HCT116 (cell line): ENCODE data around the gene LDHAL6B.

ENCODE experiments used
- CEBPB ChIP-seq: IDR thresholded peaks from 2 replicates; pipeline ENCODE4 v1.6.1; 2012; ENCODE audit warnings: low read depth
- EZH2phosphoT487 ChIP-seq: fragments of 200-600 bp; IDR thresholded peaks from 2 replicates; pipeline ENCODE4 v1.6.1; 2018; ENCODE audit warnings: antibody characterized with exemption, borderline replicate concordance
- JUND ChIP-seq: IDR thresholded peaks from 2 replicates; pipeline ENCODE4 v1.6.1; 2012
- POLR2A ChIP-seq: IDR thresholded peaks from 2 replicates; pipeline ENCODE4 v1.7.0; 2011; ENCODE audit warnings: borderline replicate concordance; ENCODE audit not compliant: insufficient read depth, insufficient read length; ENCODE audit errors: extremely low read depth
- TCF7L2 ChIP-seq: IDR thresholded peaks from 2 replicates; pipeline ENCODE4 v1.7.0; 2011; ENCODE audit warnings: borderline replicate concordance, inconsistent platforms; ENCODE audit not compliant: insufficient read depth, insufficient read length; ENCODE audit errors: extremely low read depth
- ZFX ChIP-seq: fragments of 450-650 bp; IDR thresholded peaks from 2 replicates; pipeline ENCODE4 v1.6.1; 2017
- TF ChIP-seq, protein P1 (sequence below), 3 experiments: fragments of 200-600 bp in 1 of 3; sonication (generic) in 1 of 3; IDR thresholded peaks in 2 of 3; conservative IDR thresholded peaks in 1 of 3; 2 replicates each; pipeline ENCODE4 v1.5.1; 2012 to 2017; ENCODE audit warnings: low read depth in 2 of 3, low read length in 2 of 3, antibody characterized with exemption in 1 of 3, borderline replicate concordance in 1 of 3, control low read depth in 1 of 3, mild to moderate bottlenecking in 1 of 3, mixed read lengths in 1 of 3, mixed run types in 1 of 3, moderate library complexity in 1 of 3; ENCODE audit not compliant: insufficient read depth in 1 of 3
- TF ChIP-seq, protein P2 (sequence below): IDR thresholded peaks from 2 replicates; pipeline ENCODE4 v1.6.1; 2012; ENCODE audit warnings: low read depth
- TF ChIP-seq, protein P3 (sequence below): IDR thresholded peaks from 2 replicates; pipeline ENCODE4 v1.6.1; 2012

DNA sequence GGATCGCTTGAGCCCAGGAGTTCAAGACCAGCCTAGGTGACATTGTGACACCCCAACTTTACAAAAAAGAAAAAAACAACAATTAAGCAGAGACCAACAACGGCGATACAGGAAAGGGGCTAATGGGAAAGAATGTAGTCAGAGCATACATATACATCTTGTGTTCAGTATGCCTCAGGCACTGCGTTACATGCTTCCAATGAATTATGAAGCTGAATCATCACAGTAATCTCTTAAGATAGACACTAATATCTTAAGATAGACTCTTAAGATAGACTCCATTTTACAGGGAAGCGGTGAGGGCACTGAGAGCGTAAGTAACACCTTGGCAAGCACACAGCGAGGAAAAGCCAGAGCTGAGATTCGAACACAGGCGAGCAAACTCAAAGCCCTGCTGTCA, 6.1 kb upstream of the LDHAL6B start:
- no peak for TF ChIP-seq EZH2phosphoT487
- TF ChIP-seq, protein P1, sequence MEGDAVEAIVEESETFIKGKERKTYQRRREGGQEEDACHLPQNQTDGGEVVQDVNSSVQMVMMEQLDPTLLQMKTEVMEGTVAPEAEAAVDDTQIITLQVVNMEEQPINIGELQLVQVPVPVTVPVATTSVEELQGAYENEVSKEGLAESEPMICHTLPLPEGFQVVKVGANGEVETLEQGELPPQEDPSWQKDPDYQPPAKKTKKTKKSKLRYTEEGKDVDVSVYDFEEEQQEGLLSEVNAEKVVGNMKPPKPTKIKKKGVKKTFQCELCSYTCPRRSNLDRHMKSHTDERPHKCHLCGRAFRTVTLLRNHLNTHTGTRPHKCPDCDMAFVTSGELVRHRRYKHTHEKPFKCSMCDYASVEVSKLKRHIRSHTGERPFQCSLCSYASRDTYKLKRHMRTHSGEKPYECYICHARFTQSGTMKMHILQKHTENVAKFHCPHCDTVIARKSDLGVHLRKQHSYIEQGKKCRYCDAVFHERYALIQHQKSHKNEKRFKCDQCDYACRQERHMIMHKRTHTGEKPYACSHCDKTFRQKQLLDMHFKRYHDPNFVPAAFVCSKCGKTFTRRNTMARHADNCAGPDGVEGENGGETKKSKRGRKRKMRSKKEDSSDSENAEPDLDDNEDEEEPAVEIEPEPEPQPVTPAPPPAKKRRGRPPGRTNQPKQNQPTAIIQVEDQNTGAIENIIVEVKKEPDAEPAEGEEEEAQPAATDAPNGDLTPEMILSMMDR (IDR thresholded peaks at IDR 0.05 in 2 of 3, conservative IDR thresholded peaks at IDR 0.05 in 1 of 3; ENCODE audit: borderline replicate concordance in 1 of 3, insufficient read depth in 1 of 3, low read depth in 2 of 3, low read length in 2 of 3) = no peak
- TF ChIP-seq, protein P2, sequence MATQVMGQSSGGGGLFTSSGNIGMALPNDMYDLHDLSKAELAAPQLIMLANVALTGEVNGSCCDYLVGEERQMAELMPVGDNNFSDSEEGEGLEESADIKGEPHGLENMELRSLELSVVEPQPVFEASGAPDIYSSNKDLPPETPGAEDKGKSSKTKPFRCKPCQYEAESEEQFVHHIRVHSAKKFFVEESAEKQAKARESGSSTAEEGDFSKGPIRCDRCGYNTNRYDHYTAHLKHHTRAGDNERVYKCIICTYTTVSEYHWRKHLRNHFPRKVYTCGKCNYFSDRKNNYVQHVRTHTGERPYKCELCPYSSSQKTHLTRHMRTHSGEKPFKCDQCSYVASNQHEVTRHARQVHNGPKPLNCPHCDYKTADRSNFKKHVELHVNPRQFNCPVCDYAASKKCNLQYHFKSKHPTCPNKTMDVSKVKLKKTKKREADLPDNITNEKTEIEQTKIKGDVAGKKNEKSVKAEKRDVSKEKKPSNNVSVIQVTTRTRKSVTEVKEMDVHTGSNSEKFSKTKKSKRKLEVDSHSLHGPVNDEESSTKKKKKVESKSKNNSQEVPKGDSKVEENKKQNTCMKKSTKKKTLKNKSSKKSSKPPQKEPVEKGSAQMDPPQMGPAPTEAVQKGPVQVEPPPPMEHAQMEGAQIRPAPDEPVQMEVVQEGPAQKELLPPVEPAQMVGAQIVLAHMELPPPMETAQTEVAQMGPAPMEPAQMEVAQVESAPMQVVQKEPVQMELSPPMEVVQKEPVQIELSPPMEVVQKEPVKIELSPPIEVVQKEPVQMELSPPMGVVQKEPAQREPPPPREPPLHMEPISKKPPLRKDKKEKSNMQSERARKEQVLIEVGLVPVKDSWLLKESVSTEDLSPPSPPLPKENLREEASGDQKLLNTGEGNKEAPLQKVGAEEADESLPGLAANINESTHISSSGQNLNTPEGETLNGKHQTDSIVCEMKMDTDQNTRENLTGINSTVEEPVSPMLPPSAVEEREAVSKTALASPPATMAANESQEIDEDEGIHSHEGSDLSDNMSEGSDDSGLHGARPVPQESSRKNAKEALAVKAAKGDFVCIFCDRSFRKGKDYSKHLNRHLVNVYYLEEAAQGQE = no peak
- no peak for TF ChIP-seq JUND
- TF ChIP-seq ZFX = no peak
- no peak for TF ChIP-seq CEBPB
- no peak for TF ChIP-seq POLR2A
- TF ChIP-seq TCF7L2 = no peak
- TF ChIP-seq, protein P3, sequence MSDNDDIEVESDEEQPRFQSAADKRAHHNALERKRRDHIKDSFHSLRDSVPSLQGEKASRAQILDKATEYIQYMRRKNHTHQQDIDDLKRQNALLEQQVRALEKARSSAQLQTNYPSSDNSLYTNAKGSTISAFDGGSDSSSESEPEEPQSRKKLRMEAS = no peak
